Measurements from ENCODE around the gene CNKSR3.

CNKSR3 gene

GRCh38 chr6:154430481-154430919 is 80.0 kb downstream of the CNKSR3 start:
- TF ChIP-seq ZNF8 (CRISPR knock-in tag; IDR thresholded peaks at IDR 0.05) = no peak
- no peak for TF ChIP-seq BACH2 (CRISPR knock-in tag; IDR thresholded peaks at IDR 0.05; ENCODE audit: borderline replicate concordance)
- no peak for TF ChIP-seq CSRNP3 (CRISPR knock-in tag; IDR thresholded peaks at IDR 0.05)
- TF ChIP-seq ZNF565 (CRISPR knock-in tag; conservative IDR thresholded peaks at IDR 0.05; ENCODE audit: low read depth) = no peak
- no peak for TF ChIP-seq ESRRG (CRISPR knock-in tag; IDR thresholded peaks at IDR 0.05)
- TF ChIP-seq POU6F1 (CRISPR knock-in tag; IDR thresholded peaks at IDR 0.05; ENCODE audit: borderline replicate concordance, low read depth) = no peak
- TF ChIP-seq TOX (CRISPR knock-in tag; IDR thresholded peaks at IDR 0.05; ENCODE audit: borderline replicate concordance) = no peak
- no peak for TF ChIP-seq OSR1 (CRISPR knock-in tag; IDR thresholded peaks at IDR 0.05)
- no peak for TF ChIP-seq ISL1 (CRISPR knock-in tag; IDR thresholded peaks at IDR 0.05)
- no peak for TF ChIP-seq ZC3H10 (CRISPR knock-in tag; IDR thresholded peaks at IDR 0.05)
- TF ChIP-seq TCF4 (CRISPR knock-in tag; IDR thresholded peaks at IDR 0.05; ENCODE audit: borderline replicate concordance) = no peak
- TF ChIP-seq SNAI2 (CRISPR knock-in tag; IDR thresholded peaks at IDR 0.05) = no peak
- no peak for ATAC-seq

- ATAC-seq = no peak
- no peak for TF ChIP-seq CREB5 (CRISPR knock-in tag; IDR thresholded peaks at IDR 0.05; ENCODE audit: low read depth)
- TF ChIP-seq ZNF8 (CRISPR knock-in tag; IDR thresholded peaks at IDR 0.05) = no peak
- TF ChIP-seq GLIS3 (CRISPR knock-in tag; IDR thresholded peaks at IDR 0.05) = no peak
- TF ChIP-seq ZFP3 (CRISPR knock-in tag; IDR thresholded peaks at IDR 0.05) = no peak
- TF ChIP-seq TSHZ2 (CRISPR knock-in tag; IDR thresholded peaks at IDR 0.05) = no peak
- TF ChIP-seq CSRNP3 (CRISPR knock-in tag; IDR thresholded peaks at IDR 0.05) = no peak
- no peak for TF ChIP-seq ARNTL (CRISPR knock-in tag; IDR thresholded peaks at IDR 0.05; ENCODE audit: borderline replicate concordance, low read depth)
- no peak for TF ChIP-seq ZNF70 (CRISPR knock-in tag; IDR thresholded peaks at IDR 0.05)
- TF ChIP-seq ZFP30 (CRISPR knock-in tag; IDR thresholded peaks at IDR 0.05) = no peak
- TF ChIP-seq ESRRG (CRISPR knock-in tag; IDR thresholded peaks at IDR 0.05) = no peak
- TF ChIP-seq SNAI2 (CRISPR knock-in tag; IDR thresholded peaks at IDR 0.05) = no peak
- TF ChIP-seq BACH2 (CRISPR knock-in tag; IDR thresholded peaks at IDR 0.05; ENCODE audit: borderline replicate concordance) = no peak
- no peak for TF ChIP-seq RARB (CRISPR knock-in tag; IDR thresholded peaks at IDR 0.05)
- TF ChIP-seq TCF4 (CRISPR knock-in tag; IDR thresholded peaks at IDR 0.05; ENCODE audit: borderline replicate concordance) = no peak
- TF ChIP-seq ZNF565 (CRISPR knock-in tag; conservative IDR thresholded peaks at IDR 0.05; ENCODE audit: low read depth) = no peak
- no peak for TF ChIP-seq POU6F1 (CRISPR knock-in tag; IDR thresholded peaks at IDR 0.05; ENCODE audit: borderline replicate concordance, low read depth)
- no peak for TF ChIP-seq OSR1 (CRISPR knock-in tag; IDR thresholded peaks at IDR 0.05)
Measured at GRCh38 chr6:154429711-154430110, 80.8 kb downstream of the CNKSR3 start.

All from SK-N-SH treated with all-trans-retinoic acid at 6 μM for 48 hours (cell line).